ENCODE data around the gene MAGI1. TPM values are rescaled to one million over a fixed set of nuclear protein-coding genes. Genes with fewer than 3 reads are reported as not detected.
"Not testable (repeated sequence)": the region's sequence is repeated elsewhere in the genome, so short reads cannot be mapped to it uniquely, and the experiment has no call there.

The MAGI1 gene
- total RNA-seq, 3 donors from 2014 or later (not counting 1 experiment from before 2014, with no cell fraction given), result not detected

DNA sequence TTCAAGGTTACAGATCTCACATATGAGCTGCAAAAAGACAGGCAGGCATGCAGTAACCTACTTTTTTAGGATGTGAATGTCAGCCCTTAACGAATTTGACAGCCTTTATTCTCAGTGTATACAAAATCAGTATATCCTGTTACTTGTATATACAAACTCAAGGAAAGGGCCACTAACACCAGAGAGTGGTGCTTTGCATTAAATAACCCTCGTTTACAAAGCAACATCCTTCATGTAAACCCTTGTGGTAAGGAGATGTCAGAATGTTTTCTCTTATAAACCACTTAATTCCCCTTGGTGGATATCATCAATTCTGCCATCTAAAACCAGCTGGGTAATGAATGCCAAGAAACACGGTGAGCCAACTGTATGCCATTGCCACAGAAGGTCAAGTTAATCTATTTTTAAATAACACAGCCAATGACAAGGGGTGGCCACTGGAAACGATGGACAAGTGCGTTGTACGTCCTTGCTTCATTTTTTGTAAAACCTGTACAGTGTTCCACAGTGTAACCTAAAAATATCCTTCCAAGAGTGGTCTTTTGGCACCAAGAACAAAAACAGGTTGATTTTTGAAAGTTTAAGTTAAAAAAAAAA, 7.5 kb downstream of the MAGI1 start:
- H3K9me3 Mint-ChIP-seq, result peaks cover 2 to 3% of the 10 kb centered on the region in 2 donors
- H3K36me3 Mint-ChIP-seq, result no peaks in the 10 kb centered on the region
- intact Hi-C loops (cut with micrococcal nuclease), result no loop called here
- Histone ChIP-seq H3K9me3 (ENCODE audit: control insufficient read depth, insufficient read depth, low read length) (no peaks in the 10 kb centered on the region), H3K36me3 (ENCODE audit: control insufficient read depth, insufficient read depth, low read length) (no peaks in the 10 kb centered on the region), H3K4me1 (ENCODE audit: control insufficient read depth, insufficient read depth, low read length) (no peaks in the 10 kb centered on the region), H3K27me3 (ENCODE audit: control insufficient read depth, insufficient read depth, low read length) (no peaks in the 10 kb centered on the region), H3K4me3 (ENCODE audit: low read length) (no peak overlapping the region), H3K27ac (ENCODE audit: low read length) (no peak overlapping the region)
- 88% methylated on average over 5 of the region's 6 CpGs for WGBS (ENCODE audit: insufficient coverage)
- H3K27me3 Mint-ChIP-seq (ENCODE audit: low read depth in 2 of 2), result peaks cover 6 to 7% of the 10 kb centered on the region in 2 donors
- TF ChIP-seq, protein P1, sequence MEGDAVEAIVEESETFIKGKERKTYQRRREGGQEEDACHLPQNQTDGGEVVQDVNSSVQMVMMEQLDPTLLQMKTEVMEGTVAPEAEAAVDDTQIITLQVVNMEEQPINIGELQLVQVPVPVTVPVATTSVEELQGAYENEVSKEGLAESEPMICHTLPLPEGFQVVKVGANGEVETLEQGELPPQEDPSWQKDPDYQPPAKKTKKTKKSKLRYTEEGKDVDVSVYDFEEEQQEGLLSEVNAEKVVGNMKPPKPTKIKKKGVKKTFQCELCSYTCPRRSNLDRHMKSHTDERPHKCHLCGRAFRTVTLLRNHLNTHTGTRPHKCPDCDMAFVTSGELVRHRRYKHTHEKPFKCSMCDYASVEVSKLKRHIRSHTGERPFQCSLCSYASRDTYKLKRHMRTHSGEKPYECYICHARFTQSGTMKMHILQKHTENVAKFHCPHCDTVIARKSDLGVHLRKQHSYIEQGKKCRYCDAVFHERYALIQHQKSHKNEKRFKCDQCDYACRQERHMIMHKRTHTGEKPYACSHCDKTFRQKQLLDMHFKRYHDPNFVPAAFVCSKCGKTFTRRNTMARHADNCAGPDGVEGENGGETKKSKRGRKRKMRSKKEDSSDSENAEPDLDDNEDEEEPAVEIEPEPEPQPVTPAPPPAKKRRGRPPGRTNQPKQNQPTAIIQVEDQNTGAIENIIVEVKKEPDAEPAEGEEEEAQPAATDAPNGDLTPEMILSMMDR (IDR thresholded peaks at IDR 0.05), result no peak
- H3K27ac Mint-ChIP-seq, result no peak overlapping the region
- no peaks in the 10 kb centered on the region for H3K4me1 Mint-ChIP-seq
- H3K4me3 Mint-ChIP-seq, result no peak overlapping the region
- no peak for DNase-seq
- ATAC-seq, result no peak

DNA sequence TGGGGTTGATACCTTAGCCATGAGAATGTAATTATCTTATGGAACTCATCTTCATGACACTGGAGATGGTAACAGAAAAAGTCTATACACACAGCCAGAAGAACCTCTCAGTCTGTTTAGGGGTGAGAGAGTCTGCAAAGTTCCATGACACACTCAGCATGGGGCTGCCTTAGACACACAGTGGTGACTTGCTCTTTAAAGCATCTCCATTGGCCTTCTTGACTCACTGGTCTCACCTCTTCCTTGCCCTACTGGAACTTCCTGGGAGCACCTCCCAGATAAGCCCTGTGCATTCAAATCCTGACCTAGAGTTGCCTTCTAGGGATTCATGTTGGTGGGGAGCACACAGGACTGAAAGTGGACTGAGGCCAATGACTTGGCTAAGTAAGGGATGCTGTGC, 9.3 kb downstream of the MAGI1 start:
- H3K4me1 ChIP-seq (ENCODE audit: control insufficient read depth, insufficient read depth, low read length), result no peaks in the 10 kb centered on the region
- H3K4me3 ChIP-seq (ENCODE audit: low read length), result no peak overlapping the region
- H3K36me3 Mint-ChIP-seq, result no peaks in the 10 kb centered on the region
- no peaks in the 10 kb centered on the region for H3K4me1 Mint-ChIP-seq
- ATAC-seq, result no peak
- H3K4me3 Mint-ChIP-seq, result no peak overlapping the region
- no peaks in the 10 kb centered on the region for H3K27me3 ChIP-seq (ENCODE audit: control insufficient read depth, insufficient read depth, low read length)
- H3K9me3 ChIP-seq (ENCODE audit: control insufficient read depth, insufficient read depth, low read length), result no peaks in the 10 kb centered on the region
- intact Hi-C loops (cut with micrococcal nuclease), result no loop called here
- no peak overlapping the region for H3K27ac Mint-ChIP-seq
- H3K27ac ChIP-seq (ENCODE audit: low read length), result no peak overlapping the region
- no peaks in the 10 kb centered on the region for H3K36me3 ChIP-seq (ENCODE audit: control insufficient read depth, insufficient read depth, low read length)
- H3K9me3 Mint-ChIP-seq, result peaks cover 2 to 3% of the 10 kb centered on the region in 2 donors
- TF ChIP-seq, protein P1 (IDR thresholded peaks at IDR 0.05), result no peak
- H3K27me3 Mint-ChIP-seq (ENCODE audit: low read depth in 2 of 2), result peaks cover 0 to 3% of the 10 kb centered on the region in 2 donors
- DNase-seq, result no peak

DNA sequence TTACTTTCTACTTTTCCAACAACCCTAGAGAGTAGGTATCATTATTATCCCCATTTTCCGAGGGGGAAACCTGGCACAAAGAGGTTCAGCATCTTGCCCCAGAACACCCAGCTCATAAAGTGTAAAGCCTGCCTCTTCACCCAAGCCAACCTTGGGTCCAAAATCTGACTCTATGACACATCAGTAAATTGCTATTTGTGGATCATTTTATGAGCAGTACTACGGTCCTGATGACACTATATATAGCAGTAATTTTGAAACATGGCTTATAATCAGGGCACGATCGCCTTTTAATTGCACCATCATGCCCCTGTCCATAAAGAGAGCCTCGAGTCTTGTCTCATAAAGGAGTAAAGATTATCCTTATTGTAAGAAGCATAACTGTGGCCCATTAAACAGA, 9.7 kb downstream of the MAGI1 start:
- Histone ChIP-seq H3K36me3 (ENCODE audit: control insufficient read depth, insufficient read depth, low read length) (no peaks in the 10 kb centered on the region), H3K4me3 (ENCODE audit: low read length) (no peak overlapping the region), H3K27ac (ENCODE audit: low read length) (no peak overlapping the region), H3K27me3 (ENCODE audit: control insufficient read depth, insufficient read depth, low read length) (no peaks in the 10 kb centered on the region), H3K4me1 (ENCODE audit: control insufficient read depth, insufficient read depth, low read length) (no peaks in the 10 kb centered on the region), H3K9me3 (ENCODE audit: control insufficient read depth, insufficient read depth, low read length) (no peaks in the 10 kb centered on the region)
- DNase-seq, result no peak
- H3K36me3 Mint-ChIP-seq, result no peaks in the 10 kb centered on the region
- H3K9me3 Mint-ChIP-seq, result peaks cover 2 to 3% of the 10 kb centered on the region in 2 donors
- no peak for ATAC-seq
- peaks cover 0 to 3% of the 10 kb centered on the region in 2 donors for H3K27me3 Mint-ChIP-seq (ENCODE audit: low read depth in 2 of 2)
- TF ChIP-seq, protein P1 (IDR thresholded peaks at IDR 0.05), result no peak
- intact Hi-C loops (cut with micrococcal nuclease), result no loop called here
- WGBS (ENCODE audit: insufficient coverage), result 31% methylated on average over 2 of the region's 5 CpGs
- H3K4me1 Mint-ChIP-seq, result no peaks in the 10 kb centered on the region
- no peak overlapping the region for H3K27ac Mint-ChIP-seq
- H3K4me3 Mint-ChIP-seq, result no peak overlapping the region

DNA sequence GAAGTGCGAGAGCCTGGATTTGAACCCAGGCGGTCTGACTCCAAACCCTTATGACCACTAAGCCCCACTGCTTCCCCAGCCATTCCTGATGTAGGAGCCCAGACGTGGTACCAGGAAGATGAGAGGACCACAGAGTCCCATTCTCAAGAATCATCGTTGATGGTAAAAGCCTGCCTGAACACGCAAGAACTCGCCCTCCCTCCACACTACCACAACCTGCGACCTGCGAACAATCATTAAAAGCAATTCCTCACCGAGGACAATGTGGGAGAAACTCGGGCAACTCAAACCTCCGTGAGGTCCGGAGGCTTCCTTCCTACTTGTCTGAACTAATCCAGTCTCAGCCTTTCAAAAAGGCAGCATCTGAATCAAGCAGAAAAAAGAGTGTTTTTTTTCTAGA, 10.3 kb downstream of the MAGI1 start:
- H3K4me3 Mint-ChIP-seq, result no peak overlapping the region

DNA sequence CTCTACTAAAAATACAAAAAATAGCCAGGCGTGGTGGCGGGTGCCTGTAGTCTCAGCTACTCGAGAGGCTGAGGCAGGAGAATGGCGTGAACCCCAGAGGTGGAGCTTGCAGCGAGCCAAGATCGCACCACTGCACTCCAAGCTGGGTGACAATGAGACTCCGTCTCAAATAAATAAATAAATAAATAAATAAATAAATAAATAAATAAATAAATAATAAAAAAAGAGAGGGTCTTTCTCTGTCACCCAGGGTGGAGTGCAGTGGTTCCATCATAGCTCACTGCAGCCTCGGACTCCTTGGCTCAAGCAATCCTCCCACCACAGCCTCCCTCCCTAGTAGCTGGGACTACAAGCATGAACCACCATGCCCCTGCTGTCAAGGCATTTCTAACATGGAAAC, 11.6 kb downstream of the MAGI1 start:
- H3K27ac Mint-ChIP-seq; intact Hi-C loops (cut with micrococcal nuclease): not testable (repeated sequence)

More for the DNA sequence above, 10.3 kb downstream of the MAGI1 start:
- Mint-ChIP-seq H3K27me3 (ENCODE audit: low read depth in 2 of 2) (peaks cover 0 to 3% of the 10 kb centered on the region in 2 donors), H3K27ac (no peak overlapping the region), H3K4me1 (no peaks in the 10 kb centered on the region), H3K36me3 (no peaks in the 10 kb centered on the region), H3K9me3 (peaks cover 2 to 3% of the 10 kb centered on the region in 2 donors)
- no peak for DNase-seq
- H3K27me3 ChIP-seq (ENCODE audit: control insufficient read depth, insufficient read depth, low read length), result no peaks in the 10 kb centered on the region
- intact Hi-C loops (cut with micrococcal nuclease), result no loop called here
- ATAC-seq, result no peak
- H3K9me3 ChIP-seq (ENCODE audit: control insufficient read depth, insufficient read depth, low read length), result no peaks in the 10 kb centered on the region
- H3K4me1 ChIP-seq (ENCODE audit: control insufficient read depth, insufficient read depth, low read length), result no peaks in the 10 kb centered on the region
- no peaks in the 10 kb centered on the region for H3K36me3 ChIP-seq (ENCODE audit: control insufficient read depth, insufficient read depth, low read length)
- TF ChIP-seq, protein P1 (IDR thresholded peaks at IDR 0.05), result no peak
- no peak overlapping the region for H3K27ac ChIP-seq (ENCODE audit: low read length)
- WGBS (ENCODE audit: insufficient coverage), result 76% methylated on average over 12 of the region's 12 CpGs
- no peak overlapping the region for H3K4me3 ChIP-seq (ENCODE audit: low read length)

More for the DNA sequence above, 11.6 kb downstream of the MAGI1 start:
- not testable (repeated sequence) for H3K27me3 Mint-ChIP-seq (ENCODE audit: low read depth in 2 of 2); DNase-seq; H3K9me3 Mint-ChIP-seq; H3K9me3 ChIP-seq (ENCODE audit: control insufficient read depth, insufficient read depth, low read length); H3K36me3 Mint-ChIP-seq; H3K4me1 Mint-ChIP-seq; H3K4me3 Mint-ChIP-seq; H3K27me3 ChIP-seq (ENCODE audit: control insufficient read depth, insufficient read depth, low read length); H3K4me3 ChIP-seq (ENCODE audit: low read length); H3K4me1 ChIP-seq (ENCODE audit: control insufficient read depth, insufficient read depth, low read length); H3K27ac ChIP-seq (ENCODE audit: low read length); ATAC-seq; H3K36me3 ChIP-seq (ENCODE audit: control insufficient read depth, insufficient read depth, low read length)
- 92% methylated on average over 6 of the region's 8 CpGs for WGBS (ENCODE audit: insufficient coverage)

Measured in natural killer cell (primary cell).